Peyer's patch (tissue), 4 donors: ENCODE data around the gene LRRTM3. TPM values are rescaled to one million over a fixed set of nuclear protein-coding genes. Genes with fewer than 3 reads are reported as not detected.

Source experiments
- DNase-seq, 3 donors: peaks; one replicate each; pipeline ENCODE4 v3.0.0-alpha.2; 2017 to 2019
- H3K27ac ChIP-seq, 4 donors: fragments of 200-600 bp; sonication (generic); one replicate each; pipeline ENCODE4 v1.5.1; 2016 to 2019
- H3K27me3 ChIP-seq, 2 donors: fragments of 200-600 bp; sonication (generic); one replicate each; pipeline ENCODE4 v1.5.1; 2019
- H3K36me3 ChIP-seq, 3 donors: fragments of 200-600 bp; sonication (generic); one replicate each; pipeline ENCODE4 v1.5.1; 2016 to 2019
- H3K4me1 ChIP-seq, 4 donors: fragments of 200-600 bp; sonication (generic); one replicate each; pipeline ENCODE4 v1.5.1; 2016 to 2019
- H3K4me3 ChIP-seq, 4 donors: fragments of 200-600 bp; sonication (generic); 1 replicate in 3 of 4; 2 replicates in 1 of 4; pipeline ENCODE4 v1.5.1; 2016 to 2019; ENCODE audit warnings: mild to moderate bottlenecking in 1 of 4
- H3K9me3 ChIP-seq, 4 donors: fragments of 200-600 bp; sonication (generic); one replicate each; pipeline ENCODE4 v1.5.1; 2016 to 2019; ENCODE audit warnings: mild to moderate bottlenecking in 1 of 4
- POLR2A ChIP-seq, 2 donors: fragments of 450-650 bp; IDR thresholded peaks; one replicate each; pipeline ENCODE4 v1.5.1; 2017; ENCODE audit warnings: antibody characterized with exemption in 2 of 2, mild to moderate bottlenecking in 2 of 2, moderate library complexity in 2 of 2
- total RNA-seq, 4 donors: library from RNA; depleted of rRNA; stranded (reverse); fragments of >200 nt; gene quantifications; one replicate each; pipeline ENCODE4 v1.1.0, GENCODE V29; 2016
- TF ChIP-seq, protein P1 (sequence below), 6 experiments: fragments of 450-650 bp in 4 of 6; fragments of 200-600 bp in 2 of 6; sonication (generic) in 1 of 6; IDR thresholded peaks; one replicate each; pipeline ENCODE4 v1.5.1; 2017 to 2019; ENCODE audit warnings: antibody characterized with exemption in 6 of 6, mild to moderate bottlenecking in 3 of 6, moderate library complexity in 1 of 6

The LRRTM3 gene
- total RNA-seq, 4 donors from 2014 or later: not detected

DNA sequence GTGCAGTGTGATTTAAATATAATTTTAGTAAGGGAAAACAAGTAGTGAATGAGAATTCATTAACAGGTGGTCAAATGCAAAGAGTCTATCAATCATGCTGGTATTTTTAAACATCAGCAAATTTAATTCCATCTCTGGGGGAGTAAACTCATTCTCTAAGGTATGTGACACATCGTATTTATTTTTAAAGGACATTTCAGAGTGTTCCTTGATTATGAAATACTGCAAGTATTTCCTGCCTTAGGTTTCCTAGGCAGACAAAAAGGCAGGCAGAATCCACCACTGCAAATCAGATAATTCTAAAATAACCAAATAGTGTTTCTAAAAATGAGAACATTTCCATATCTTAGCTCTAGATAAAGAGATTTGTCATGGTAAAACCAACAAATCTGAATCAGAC, 193.8 kb downstream of the LRRTM3 start:
- Histone ChIP-seq H3K27me3 (no peaks in the 10 kb centered on the region), H3K4me3 (no peak overlapping the region), H3K36me3 (no peaks in the 10 kb centered on the region), H3K4me1 (no peaks in the 10 kb centered on the region), H3K27ac (no peak overlapping the region), H3K9me3 (no peaks in the 10 kb centered on the region)
- no peak for DNase-seq
- TF ChIP-seq POLR2A (IDR thresholded peaks at IDR 0.05): no peak
- TF ChIP-seq, protein P1, sequence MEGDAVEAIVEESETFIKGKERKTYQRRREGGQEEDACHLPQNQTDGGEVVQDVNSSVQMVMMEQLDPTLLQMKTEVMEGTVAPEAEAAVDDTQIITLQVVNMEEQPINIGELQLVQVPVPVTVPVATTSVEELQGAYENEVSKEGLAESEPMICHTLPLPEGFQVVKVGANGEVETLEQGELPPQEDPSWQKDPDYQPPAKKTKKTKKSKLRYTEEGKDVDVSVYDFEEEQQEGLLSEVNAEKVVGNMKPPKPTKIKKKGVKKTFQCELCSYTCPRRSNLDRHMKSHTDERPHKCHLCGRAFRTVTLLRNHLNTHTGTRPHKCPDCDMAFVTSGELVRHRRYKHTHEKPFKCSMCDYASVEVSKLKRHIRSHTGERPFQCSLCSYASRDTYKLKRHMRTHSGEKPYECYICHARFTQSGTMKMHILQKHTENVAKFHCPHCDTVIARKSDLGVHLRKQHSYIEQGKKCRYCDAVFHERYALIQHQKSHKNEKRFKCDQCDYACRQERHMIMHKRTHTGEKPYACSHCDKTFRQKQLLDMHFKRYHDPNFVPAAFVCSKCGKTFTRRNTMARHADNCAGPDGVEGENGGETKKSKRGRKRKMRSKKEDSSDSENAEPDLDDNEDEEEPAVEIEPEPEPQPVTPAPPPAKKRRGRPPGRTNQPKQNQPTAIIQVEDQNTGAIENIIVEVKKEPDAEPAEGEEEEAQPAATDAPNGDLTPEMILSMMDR (IDR thresholded peaks at IDR 0.05): no peak

- Histone ChIP-seq H3K27ac (no peak overlapping the region), H3K9me3 (no peaks in the 10 kb centered on the region), H3K4me1 (no peaks in the 10 kb centered on the region), H3K4me3 (no peak overlapping the region), H3K27me3 (no peaks in the 10 kb centered on the region), H3K36me3 (no peaks in the 10 kb centered on the region)
- no peak for DNase-seq
- TF ChIP-seq, protein P1 (IDR thresholded peaks at IDR 0.05): no peak
- TF ChIP-seq POLR2A (IDR thresholded peaks at IDR 0.05): no peak
Observed at GRCh38 chr10:67127441-67127840, 201.6 kb downstream of the LRRTM3 start.

- Histone ChIP-seq H3K9me3 (no peaks in the 10 kb centered on the region), H3K4me3 (no peak overlapping the region), H3K4me1 (no peaks in the 10 kb centered on the region), H3K27me3 (no peaks in the 10 kb centered on the region), H3K36me3 (no peaks in the 10 kb centered on the region), H3K27ac (no peak overlapping the region)
- no peak for DNase-seq
- TF ChIP-seq, protein P1 (IDR thresholded peaks at IDR 0.05): no peak
- TF ChIP-seq POLR2A (IDR thresholded peaks at IDR 0.05): no peak
Observed at GRCh38 chr10:67140641-67141040, 214.8 kb downstream of the LRRTM3 start.

DNA sequence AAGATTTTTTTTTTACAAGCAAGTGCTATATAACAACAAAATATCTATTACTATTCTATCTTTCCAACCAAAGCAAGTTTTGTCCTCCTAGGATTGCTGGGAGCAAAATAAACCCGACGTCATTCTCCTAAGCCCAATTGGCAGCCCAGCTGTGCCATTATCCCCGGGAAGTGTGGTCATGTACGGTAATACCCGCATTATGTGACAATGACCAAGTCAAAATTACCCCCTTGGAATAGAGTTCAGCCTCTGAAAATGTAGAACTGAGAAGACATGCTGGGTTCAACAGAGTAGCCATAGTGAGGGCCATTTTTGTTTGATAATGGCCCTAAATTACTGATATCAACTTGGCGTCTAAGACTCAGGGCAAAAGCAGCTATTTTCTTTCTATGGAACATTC, 215.5 kb downstream of the LRRTM3 start:
- no peaks in the 10 kb centered on the region for H3K27me3 ChIP-seq
- no peak for DNase-seq
- no peak for TF ChIP-seq POLR2A (IDR thresholded peaks at IDR 0.05)
- TF ChIP-seq, protein P1 (IDR thresholded peaks at IDR 0.05): no peak

DNA sequence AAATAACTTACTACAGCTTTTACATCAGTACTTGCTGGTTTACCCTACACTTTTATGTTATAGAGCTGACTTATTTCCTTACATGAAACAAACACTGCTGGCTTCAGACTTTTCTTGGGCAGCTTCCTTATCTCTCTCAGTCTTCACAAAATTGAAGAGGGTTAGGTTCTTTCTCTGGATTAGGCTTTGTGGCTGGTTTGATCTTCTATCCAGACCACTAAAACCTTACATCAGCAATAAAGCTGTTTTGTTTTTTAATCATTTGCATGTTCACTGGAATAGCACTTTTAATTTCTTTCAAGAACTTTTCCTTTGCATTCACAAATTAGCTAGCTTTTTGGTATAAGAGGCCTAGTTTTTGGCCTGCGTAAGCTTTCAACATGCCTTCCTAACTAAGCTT, 218.7 kb downstream of the LRRTM3 start:
- Histone ChIP-seq H3K27me3 (no peaks in the 10 kb centered on the region), H3K4me3 (no peak overlapping the region), H3K9me3 (no peaks in the 10 kb centered on the region), H3K4me1 (no peaks in the 10 kb centered on the region), H3K27ac (no peak overlapping the region), H3K36me3 (no peaks in the 10 kb centered on the region)
- DNase-seq: no peak
- no peak for TF ChIP-seq POLR2A (IDR thresholded peaks at IDR 0.05)
- TF ChIP-seq, protein P1 (IDR thresholded peaks at IDR 0.05): no peak

More for the DNA sequence above, 215.5 kb downstream of the LRRTM3 start:
- no peaks in the 10 kb centered on the region for H3K9me3 ChIP-seq
- H3K4me1 ChIP-seq: no peaks in the 10 kb centered on the region
- H3K27ac ChIP-seq: no peak overlapping the region
- H3K4me3 ChIP-seq: no peak overlapping the region
- no peaks in the 10 kb centered on the region for H3K36me3 ChIP-seq
